Adrenal gland (tissue), 12 donors: ENCODE data around the gene NUTM2G. TPM values are rescaled to one million over a fixed set of nuclear protein-coding genes. Genes with fewer than 3 reads are reported as not detected.
"Not testable (repeated sequence)": the region's sequence is repeated elsewhere in the genome, so short reads cannot be mapped to it uniquely, and the experiment has no call there.

ENCODE experiments used
- DNase-seq, 7 donors: peaks; one replicate each; pipeline ENCODE4 v3.0.0-alpha.2; 2019 to 2020
- H3K27ac ChIP-seq, 5 donors: fragments of 200-600 bp; sonication (generic) in 4 of 5; 1 replicate in 3 of 5; 2 replicates in 2 of 5; pipeline versions ENCODE4 v1.5.1 to v1.8.0; 2016 to 2020; ENCODE audit warnings: mild to moderate bottlenecking in 1 of 5
- H3K27me3 ChIP-seq: fragments of 200-600 bp; 2 replicates; pipeline ENCODE4 v1.8.0; 2021
- H3K36me3 ChIP-seq, 2 donors: fragments of 200-600 bp; replicated peaks in 1 of 2; 1 replicate in 1 of 2; 2 replicates in 1 of 2; pipeline versions ENCODE4 v1.5.1 to v1.8.0; 2018 to 2022
- H3K4me1 ChIP-seq, 2 donors: fragments of 200-600 bp; replicated peaks in 1 of 2; 1 replicate in 1 of 2; 2 replicates in 1 of 2; pipeline versions ENCODE4 v1.5.1 to v1.8.0; 2018 to 2021
- H3K4me3 ChIP-seq, 4 donors: fragments of 200-600 bp; sonication (generic) in 3 of 4; one replicate each; pipeline ENCODE4 v1.5.1; 2016 to 2018
- H3K9me3 ChIP-seq, 3 donors: fragments of 200-600 bp; sonication (generic) in 1 of 3; replicated peaks in 1 of 3; 1 replicate in 2 of 3; 2 replicates in 1 of 3; pipeline versions ENCODE4 v1.5.1 to v1.8.0; 2016 to 2021
- WGBS, 4 donors: extraction: QIAGEN DNeasy Blood & Tissue Kit in 2 of 4; methylation state at CpG; one replicate each; pipeline versions ENCODE4 v1.1.5 to v1.1.7; 2013 to 2017; 5-methylcytosine and 5-hydroxymethylcytosine counted together
- intact Hi-C, 2 donors: fragments of 100-400 bp; cut with DNase I; formaldehyde crosslinking; loops; one replicate each; pipeline versions ENCODE4 v1.14.1 to v1.15.0; 2022 to 2023
- polyA plus RNA-seq, 3 donors: library from polyadenylated mRNA; stranded (reverse); fragments of 200-250 nt in 2 of 3; fragments of 350-450 nt in 1 of 3; fragmentation: Illumina TruSeq in 1 of 3; extraction: RNeasy Lipid Tissue Mini Kit (QIAGEN cat#74804) in 1 of 3; gene quantifications; one replicate each; pipeline ENCODE4 v1.2.3, GENCODE V29; 2013 to 2014
- total RNA-seq, 9 donors: library from RNA; depleted of rRNA in 4 of 9; stranded (reverse); fragments of >200 nt in 4 of 9; fragments of 120-200 nt in 1 of 9; fragmentation: NEBNext Ultra II Directional in 1 of 9; extraction: Animal tissue kit (Norgen Biotek cat#: 25700) in 1 of 9; gene quantifications; one replicate each; pipeline versions ENCODE4 v1.1.0 to v1.2.4, GENCODE V29; 2013 to 2023
- donor health status: healthy with polysubstance abuse.
- donor health status: Bipolar disorder and iron deficiency.
- donor health status: DM: yes; HTN: yes; CAD: no.
- donor health status: DM: no; HTN: no; CAD: no.
- donor health status: DM: no; HTN: no; CAD: no.
- donor health status: DM: yes; HTN: yes; CAD: no.

Gene NUTM2G
- total and polyA plus RNA-seq, 12 donors: 0.06 TPM; not detected in 11

GRCh38 chr9:96950539-96950938 is 21.9 kb downstream of the NUTM2G start:
- no CpG with 5 or more reads among the region's 2 CpGs for WGBS, 4 donors
- intact Hi-C loops, H3K4me1 ChIP-seq, H3K4me3 ChIP-seq, H3K9me3 ChIP-seq, H3K36me3 ChIP-seq, H3K27ac ChIP-seq, DNase-seq, H3K27me3 ChIP-seq: not testable (repeated sequence)

DNA sequence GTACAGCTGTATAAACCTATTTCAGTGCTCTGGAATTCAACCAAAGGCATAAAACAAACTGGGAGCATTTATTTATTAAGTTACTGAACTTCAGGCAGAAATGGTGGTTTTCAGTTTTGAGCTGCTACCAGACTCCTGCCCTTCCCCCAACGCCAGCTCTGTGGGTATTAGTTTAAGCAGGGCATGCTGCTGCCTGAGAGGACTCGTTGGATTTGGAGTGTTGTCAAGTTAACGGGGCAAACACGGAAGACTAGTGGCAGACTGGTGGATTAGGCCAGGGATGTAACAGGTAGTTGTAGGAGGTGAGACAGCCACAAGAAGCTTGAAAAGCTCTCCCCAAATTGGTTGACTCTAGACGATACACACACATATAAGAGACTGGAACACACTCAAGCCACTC is 38.9 kb downstream of the NUTM2G start:
- H3K9me3 ChIP-seq, intact Hi-C loops, H3K4me1 ChIP-seq, H3K4me3 ChIP-seq, H3K27ac ChIP-seq, H3K36me3 ChIP-seq, DNase-seq, H3K27me3 ChIP-seq: not testable (repeated sequence)
- 86 to 91% (median 90%) methylated on average over 5 of the region's 5 CpGs for WGBS, 4 donors

DNA sequence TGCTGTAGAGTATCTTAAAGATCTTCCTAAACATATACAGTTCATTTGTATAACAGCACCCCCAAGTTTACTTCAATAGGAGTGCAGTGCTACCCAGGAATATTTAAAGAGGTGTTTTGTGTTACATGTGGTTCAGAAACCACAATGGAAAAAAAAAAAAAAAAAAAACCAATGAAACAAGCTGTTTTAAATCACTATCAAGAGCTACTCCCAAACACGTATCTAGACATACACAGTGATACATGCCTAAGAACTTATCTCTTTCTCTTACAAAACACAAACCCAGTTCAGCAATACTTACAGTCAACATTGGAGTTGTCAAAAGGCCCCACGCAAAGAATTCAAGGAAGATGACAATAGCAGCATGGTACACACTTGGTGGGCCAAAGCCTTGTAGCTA is 43.9 kb downstream of the NUTM2G start:
- DNase-seq, H3K4me1 ChIP-seq, H3K9me3 ChIP-seq, H3K27ac ChIP-seq, intact Hi-C loops, H3K27me3 ChIP-seq, H3K36me3 ChIP-seq, H3K4me3 ChIP-seq: not testable (repeated sequence)
- 86 to 96% (median 93%) methylated on average over 2 of the region's 2 CpGs for WGBS, 4 donors

DNA sequence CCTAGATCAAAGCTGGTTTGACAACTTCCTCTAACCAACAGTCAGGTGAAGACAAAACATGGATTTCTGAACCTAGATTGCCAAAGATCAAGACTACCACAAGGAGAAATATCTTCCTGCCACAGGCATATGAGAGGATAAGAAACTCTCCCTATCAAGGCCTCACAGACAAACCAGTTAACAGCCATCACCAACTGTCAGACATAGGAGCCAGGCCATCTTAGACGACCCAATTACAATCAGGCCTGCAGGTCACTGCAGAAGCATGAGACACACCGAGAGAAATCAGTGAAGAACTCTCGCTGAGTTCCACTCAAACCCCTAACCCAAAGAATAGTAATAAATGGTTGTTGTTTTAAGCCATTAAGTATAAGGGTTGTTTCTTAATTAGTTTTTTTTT is 45.4 kb downstream of the NUTM2G start:
- H3K4me1 ChIP-seq, H3K9me3 ChIP-seq, H3K27ac ChIP-seq, intact Hi-C loops, H3K36me3 ChIP-seq, H3K4me3 ChIP-seq, DNase-seq, H3K27me3 ChIP-seq: not testable (repeated sequence)
- WGBS, 4 donors: 79 to 88% (median 81%) methylated on average over 3 of the region's 3 CpGs

GRCh38 chr9:96983496-96984122 is 55.0 kb downstream of the NUTM2G start:
- H3K9me3 ChIP-seq, H3K4me1 ChIP-seq, H3K27me3 ChIP-seq, intact Hi-C loops, H3K4me3 ChIP-seq, H3K36me3 ChIP-seq, H3K27ac ChIP-seq: not testable (repeated sequence)
- 92 to 94% (median 93%) methylated on average over 7 of the region's 7 CpGs for WGBS, 4 donors
- DNase-seq: peak in 1 of 7 donors; percentile 2

DNA sequence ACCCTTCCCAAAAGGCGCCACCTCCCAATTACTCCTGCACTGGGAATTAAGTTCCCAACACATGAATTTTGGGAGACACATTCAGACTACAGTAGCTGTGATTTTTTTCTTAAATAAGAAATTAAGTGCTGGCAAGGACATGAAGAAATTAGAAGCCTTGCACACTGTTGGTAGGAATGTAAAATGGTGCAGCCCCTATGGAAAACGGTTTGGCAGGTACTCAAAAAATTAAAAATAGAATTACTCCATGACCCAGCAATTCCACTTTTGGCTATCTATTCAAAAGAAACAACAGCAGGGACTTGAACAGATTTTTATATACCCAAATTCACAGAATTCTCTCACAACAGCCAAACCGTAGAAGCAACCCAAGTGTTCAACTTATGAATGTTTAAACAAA is 55.5 kb downstream of the NUTM2G start:
- H3K4me3 ChIP-seq, H3K9me3 ChIP-seq, intact Hi-C loops, H3K27ac ChIP-seq, H3K36me3 ChIP-seq, DNase-seq, H3K27me3 ChIP-seq, H3K4me1 ChIP-seq: not testable (repeated sequence)
- WGBS, 4 donors: 80 to 92% (median 87%) methylated on average over 2 to 3 of the region's 3 CpGs

GRCh38 chr9:96984887-96985286 is 56.2 kb downstream of the NUTM2G start:
- WGBS, 4 donors: 91 to 100% (median 97%) methylated on average over 2 of the region's 2 CpGs
- H3K27ac ChIP-seq, intact Hi-C loops, H3K36me3 ChIP-seq, DNase-seq, H3K4me3 ChIP-seq, H3K27me3 ChIP-seq, H3K9me3 ChIP-seq, H3K4me1 ChIP-seq: not testable (repeated sequence)

Other genes with a start within 250 kb of the NUTM2G start
- gene ZNF510, start 150.8 kb upstream of the NUTM2G start, total RNA-seq: 10 to 100 TPM in 7 of 9 donors, 1 to 10 TPM in 2; 6.7 to 23.9 (median 17.8) TPM
- 10 to 100 TPM in 1 of 3 donors, 1 to 10 TPM in 2; 4.9 to 16.9 (median 6.3) TPM for gene ZNF510, start 150.8 kb upstream of the NUTM2G start, polyA plus RNA-seq
- gene ZNF782, start 74.3 kb upstream of the NUTM2G start, total RNA-seq: 10 to 100 TPM in 2 of 9 donors, 1 to 10 TPM in 6, under 1 TPM in 1; 0.60 to 20.3 (median 6.4) TPM
- gene ZNF782, start 74.3 kb upstream of the NUTM2G start, polyA plus RNA-seq: 1 to 10 TPM; 1.2 to 4.4 (median 2.8) TPM
- 1 to 10 TPM in 1 of 9 donors, under 1 TPM in 6, not detected in 2; 0.06 to 3.8 (median 0.19) TPM for gene CTSV, start 110.3 kb downstream of the NUTM2G start, total RNA-seq
- gene CTSV, start 110.3 kb downstream of the NUTM2G start, polyA plus RNA-seq: under 1 TPM; 0.16 to 0.55 (median 0.20) TPM